A172 (cell line): ENCODE results near the gene IL17F. TPM values are rescaled to one million over a fixed set of nuclear protein-coding genes. Genes with fewer than 3 reads are reported as not detected.

Experiments used
- DNase-seq: peaks from one replicate; pipeline ENCODE4 v3.0.0-alpha.2; 2015; ENCODE audit warnings: low spot score
- total RNA-seq: library from RNA; depleted of rRNA; stranded (reverse); fragments of >200 nt; shearing (Covaris generic); gene quantifications from 2 replicates; pipeline ENCODE4 v1.2.3, GENCODE V29; 2014; rRNA removed

Gene IL17F
- not detected in 2 replicates for total RNA-seq

GRCh38 chr6:52244400-52244799 lies at the start of gene IL17F:
Gene IL17F, minus strand, starts transcription at chr6:52244500. Its CDS starts 71 bp downstream, at chr6:52244429.
- DNase-seq: no peak

DNA sequence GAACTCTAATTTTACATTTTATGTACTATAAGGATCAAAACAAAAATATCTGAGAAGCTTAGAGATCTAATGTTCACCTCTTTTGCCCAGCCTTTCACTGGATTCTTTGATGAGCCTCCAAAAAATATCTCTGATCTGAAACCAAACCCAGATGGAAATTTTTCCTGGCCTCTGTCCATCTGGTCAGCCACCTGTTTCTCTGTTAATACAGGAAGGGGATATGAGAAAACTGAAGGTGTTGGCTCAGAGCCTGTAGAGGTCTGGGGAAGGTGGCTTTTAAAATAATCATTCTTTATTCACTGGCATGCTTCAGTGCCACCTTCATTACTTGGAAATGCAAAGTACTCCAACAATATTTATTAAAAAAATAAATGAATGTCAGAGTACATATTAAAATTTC lies 48.8 kb upstream of the IL17F start:
- no peak for DNase-seq

DNA sequence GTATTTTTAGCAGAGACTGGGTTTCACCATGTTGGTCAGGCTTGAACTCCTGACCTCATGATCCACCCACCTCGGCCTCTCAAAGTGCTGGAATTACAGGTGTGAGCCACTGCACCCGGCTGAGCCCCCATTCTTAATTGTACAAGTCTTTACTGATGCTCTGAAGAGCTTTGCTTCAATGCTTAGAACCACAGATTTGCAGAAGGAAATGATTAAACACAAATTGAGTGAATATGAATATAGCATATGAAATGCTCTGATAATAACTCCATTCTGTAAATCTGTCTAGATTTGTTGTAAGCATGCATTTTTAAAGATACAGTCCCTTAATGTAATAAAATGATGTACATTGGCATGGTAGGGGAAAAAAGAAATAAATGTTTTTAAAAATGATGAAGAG lies 44.5 kb upstream of the IL17F start:
- no peak for DNase-seq

GRCh38 chr6:52288216-52288615 lies 43.9 kb upstream of the IL17F start:
- no peak for DNase-seq

GRCh38 chr6:52286798-52287432 lies 42.6 kb upstream of the IL17F start:
- peak; percentile 50 for DNase-seq

DNA sequence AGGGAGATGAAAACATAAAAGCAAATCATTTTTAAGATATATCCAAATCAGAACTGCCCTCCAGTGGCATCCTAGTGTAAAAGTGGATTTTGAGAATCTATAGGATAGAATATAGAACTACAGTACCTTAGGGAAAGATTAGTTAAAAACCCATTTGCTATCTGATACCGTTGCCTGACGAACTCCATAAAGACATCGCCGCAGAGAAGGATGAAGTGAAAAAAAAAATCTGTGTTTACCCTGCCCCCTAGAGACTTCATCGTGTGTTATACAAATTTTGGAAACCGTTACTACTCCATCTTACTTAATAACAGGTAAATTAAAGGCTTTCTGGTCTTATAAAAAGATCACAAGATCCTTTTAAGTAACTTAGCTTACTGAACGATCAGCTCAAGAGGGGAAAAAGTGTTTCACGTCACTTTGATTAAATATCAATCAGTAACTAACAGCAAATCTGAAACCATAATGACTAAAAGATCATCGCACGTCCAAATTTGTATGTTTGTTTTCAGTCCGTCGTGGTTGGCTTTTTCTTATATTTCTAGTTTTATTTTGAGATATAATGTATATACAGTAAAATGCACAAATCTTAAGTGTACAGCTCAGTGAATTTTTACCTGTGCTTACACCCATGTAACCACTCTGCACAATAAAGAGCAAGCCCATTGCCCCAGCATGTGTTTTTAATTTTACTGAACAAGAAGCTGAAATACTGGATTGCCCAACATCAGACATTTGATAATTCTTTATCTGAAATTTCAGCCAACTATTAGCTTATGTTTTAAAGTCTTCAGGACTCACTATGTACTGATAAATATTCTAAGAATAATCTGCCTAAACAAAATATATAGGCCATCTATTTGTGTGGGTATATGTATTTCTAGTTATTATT lies 41.1 kb upstream of the IL17F start:
- DNase-seq: peak; percentile 14

- peak; percentile 99 for DNase-seq
Observed at GRCh38 chr6:52284460-52285176, 40.3 kb upstream of the IL17F start, which contains the start of gene MCM3. Gene MCM3, minus strand, starts transcription at chr6:52284742. Its CDS starts 68 bp downstream, at chr6:52284674.

GRCh38 chr6:52284131-52284459 lies 39.8 kb upstream of the IL17F start:
- DNase-seq: peak; percentile 46

GRCh38 chr6:52283111-52283510 lies 38.8 kb upstream of the IL17F start:
- DNase-seq: no peak

GRCh38 chr6:52276130-52276529 lies 31.8 kb upstream of the IL17F start:
- DNase-seq: no peak

- no peak for DNase-seq
Observed at GRCh38 chr6:52271852-52272460, 27.7 kb upstream of the IL17F start.

GRCh38 chr6:52263709-52264540 lies 19.6 kb upstream of the IL17F start:
- peak; percentile 51 for DNase-seq

- no peak for DNase-seq
Observed at GRCh38 chr6:52262620-52263344, 18.5 kb upstream of the IL17F start.

GRCh38 chr6:52261229-52261628 lies 16.9 kb upstream of the IL17F start:
- no peak for DNase-seq

GRCh38 chr6:52260634-52261033 lies 16.3 kb upstream of the IL17F start:
- no peak for DNase-seq

DNA sequence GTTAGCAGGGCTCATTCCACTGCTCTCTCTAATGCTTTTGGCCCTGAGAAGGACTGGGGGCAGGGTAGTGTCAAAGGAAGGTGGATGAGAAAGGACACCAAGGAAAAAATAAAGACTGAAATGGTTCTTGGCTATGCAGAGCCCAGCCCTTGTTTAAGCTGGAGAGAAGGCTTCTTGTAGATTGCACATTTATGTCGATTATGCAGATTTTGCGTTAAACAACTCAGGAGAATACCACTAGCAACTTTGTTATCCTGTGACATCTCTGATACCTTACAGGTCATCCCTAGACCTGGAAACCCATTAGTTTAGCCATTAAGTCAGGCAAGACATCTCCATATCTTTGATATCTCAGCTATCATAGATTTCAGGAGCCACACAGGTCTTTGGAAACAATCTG lies 11.1 kb upstream of the IL17F start:
- no peak for DNase-seq

- DNase-seq: no peak
Observed at GRCh38 chr6:52254731-52255378, 10.6 kb upstream of the IL17F start.

GRCh38 chr6:52253494-52253893 lies 9.2 kb upstream of the IL17F start:
- no peak for DNase-seq

GRCh38 chr6:52251113-52251512 lies 6.8 kb upstream of the IL17F start:
- DNase-seq: no peak

DNA sequence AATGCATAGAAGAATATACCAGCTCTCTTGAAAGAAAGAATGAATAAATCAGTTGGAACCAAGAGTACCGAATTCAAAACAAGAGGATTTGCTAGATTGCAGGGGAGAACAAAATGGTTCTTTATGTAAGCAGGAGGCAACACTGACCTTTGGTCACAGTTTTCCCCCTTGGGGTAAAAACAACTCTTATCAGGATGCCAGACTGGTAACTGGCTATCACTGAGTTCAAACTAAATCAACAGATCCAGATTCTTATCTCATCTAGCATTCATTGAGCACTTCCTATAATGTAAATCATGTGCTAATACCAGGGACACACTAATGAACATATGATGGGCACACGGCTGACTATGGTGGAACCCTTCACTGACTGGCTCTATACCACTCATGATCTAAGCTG lies 4.8 kb upstream of the IL17F start:
- no peak for DNase-seq
